ENCODE measurements around the gene SHROOM3.

- TF ChIP-seq, protein P1, sequence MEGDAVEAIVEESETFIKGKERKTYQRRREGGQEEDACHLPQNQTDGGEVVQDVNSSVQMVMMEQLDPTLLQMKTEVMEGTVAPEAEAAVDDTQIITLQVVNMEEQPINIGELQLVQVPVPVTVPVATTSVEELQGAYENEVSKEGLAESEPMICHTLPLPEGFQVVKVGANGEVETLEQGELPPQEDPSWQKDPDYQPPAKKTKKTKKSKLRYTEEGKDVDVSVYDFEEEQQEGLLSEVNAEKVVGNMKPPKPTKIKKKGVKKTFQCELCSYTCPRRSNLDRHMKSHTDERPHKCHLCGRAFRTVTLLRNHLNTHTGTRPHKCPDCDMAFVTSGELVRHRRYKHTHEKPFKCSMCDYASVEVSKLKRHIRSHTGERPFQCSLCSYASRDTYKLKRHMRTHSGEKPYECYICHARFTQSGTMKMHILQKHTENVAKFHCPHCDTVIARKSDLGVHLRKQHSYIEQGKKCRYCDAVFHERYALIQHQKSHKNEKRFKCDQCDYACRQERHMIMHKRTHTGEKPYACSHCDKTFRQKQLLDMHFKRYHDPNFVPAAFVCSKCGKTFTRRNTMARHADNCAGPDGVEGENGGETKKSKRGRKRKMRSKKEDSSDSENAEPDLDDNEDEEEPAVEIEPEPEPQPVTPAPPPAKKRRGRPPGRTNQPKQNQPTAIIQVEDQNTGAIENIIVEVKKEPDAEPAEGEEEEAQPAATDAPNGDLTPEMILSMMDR (IDR thresholded peaks at IDR 0.05; ENCODE audit: low read depth, low read length): no peak
- TF ChIP-seq POLR2A (IDR thresholded peaks at IDR 0.05; ENCODE audit: extremely low read depth, insufficient read length) (no peak), MYC (IDR thresholded peaks at IDR 0.05; ENCODE audit: low read depth, low read length) (no peak)
- TF ChIP-seq, protein P2, sequence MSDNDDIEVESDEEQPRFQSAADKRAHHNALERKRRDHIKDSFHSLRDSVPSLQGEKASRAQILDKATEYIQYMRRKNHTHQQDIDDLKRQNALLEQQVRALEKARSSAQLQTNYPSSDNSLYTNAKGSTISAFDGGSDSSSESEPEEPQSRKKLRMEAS (IDR thresholded peaks at IDR 0.05; ENCODE audit: low read depth, low read length): no peak
Observed at GRCh38 chr4:76692761-76693160, 257.7 kb downstream of the SHROOM3 start.

All from NB4 (cell line).